ENCODE data around the gene CHD2.

GRCh38 chr15:93030430-93031102, 130.4 kb downstream of the CHD2 start:
- no peak for TF ChIP-seq YY1 (IDR thresholded peaks at IDR 0.05; ENCODE audit: insufficient read depth, insufficient read length)
- TF ChIP-seq ZNF274 (IDR thresholded peaks at IDR 0.05; ENCODE audit: low read depth, low read length), result no peak

All from NT2/D1 (cell line).